Stimulated activated memory B cell treated with anti-CD40 and anti-IgM and Interleukin-4, amounts not matched to agents 10 μg/mL and 1 μg/mL and 100 μg/mL, for 72 hours (primary cell): ENCODE data around the gene CAMK2G.

Experiments used
- ATAC-seq: fragments of 150-1000 bp; cut with Tn5 transposase; 2 replicates; pipeline ENCODE4 v1.10.0; 2021
- H3K27ac Mint-ChIP-seq: one replicate; pipeline ENCODE4 v1.8.0; 2022; ENCODE audit warnings: mild to moderate bottlenecking, mixed read lengths
- H3K27me3 Mint-ChIP-seq: one replicate; pipeline ENCODE4 v1.8.0; 2022; ENCODE audit warnings: mixed read lengths
- H3K36me3 Mint-ChIP-seq: one replicate; pipeline ENCODE4 v1.8.0; 2022; ENCODE audit warnings: mixed read lengths
- H3K4me1 Mint-ChIP-seq: one replicate; pipeline ENCODE4 v1.8.0; 2022; ENCODE audit warnings: mixed read lengths
- H3K4me3 Mint-ChIP-seq: one replicate; pipeline ENCODE4 v1.8.0; 2022; ENCODE audit warnings: mild to moderate bottlenecking, moderate library complexity, mixed read lengths
- H3K9me3 Mint-ChIP-seq: one replicate; pipeline ENCODE4 v1.8.0; 2022; ENCODE audit warnings: mixed read lengths

CAMK2G gene

GRCh38 chr10:73785211-73785720 lies 89.1 kb downstream of the CAMK2G start, which contains the start of gene ZSWIM8:
ZSWIM8 (plus strand) TSS chr10:73785606; CDS start chr10:73785879, 273 bp downstream.
- Mint-ChIP-seq H3K4me1 (peaks cover 65% of the 10 kb centered on the region), H3K27ac (peak within 1 kb of the TSS; percentile 96), H3K4me3 (peak within 1 kb of the TSS; percentile 94), H3K36me3 (peaks cover 18% of the 10 kb centered on the region), H3K27me3 (no peaks in the 10 kb centered on the region), H3K9me3 (no peaks in the 10 kb centered on the region)
- peak; percentile 93 for ATAC-seq

- peaks cover 13% of the 10 kb centered on the region for H3K36me3 Mint-ChIP-seq
- no peaks in the 10 kb centered on the region for H3K27me3 Mint-ChIP-seq
- no peak for ATAC-seq
- H3K4me3 Mint-ChIP-seq = peak overlapping the region; percentile 95
- H3K27ac Mint-ChIP-seq = peak overlapping the region; percentile 92
- no peaks in the 10 kb centered on the region for H3K9me3 Mint-ChIP-seq
- H3K4me1 Mint-ChIP-seq = peaks cover 56% of the 10 kb centered on the region
These were observed 91.6 kb downstream of the CAMK2G start for GRCh38 chr10:73782749-73783085.

- H3K4me1 Mint-ChIP-seq = peaks cover 51% of the 10 kb centered on the region
- H3K27me3 Mint-ChIP-seq = no peaks in the 10 kb centered on the region
- peak within 1 kb of the TSS; percentile 92 for H3K27ac Mint-ChIP-seq
- peak; percentile 83 for ATAC-seq
- H3K9me3 Mint-ChIP-seq = no peaks in the 10 kb centered on the region
- peaks cover 13% of the 10 kb centered on the region for H3K36me3 Mint-ChIP-seq
- H3K4me3 Mint-ChIP-seq = peak within 1 kb of the TSS; percentile 95
These were observed 92.2 kb downstream of the CAMK2G start, which contains the start of gene CHCHD1 for GRCh38 chr10:73781879-73782748. CHCHD1 (plus strand) TSS chr10:73782048; CDS start chr10:73782076, 28 bp downstream.

GRCh38 chr10:73781548-73781878 lies 92.8 kb downstream of the CAMK2G start:
- peaks cover 13% of the 10 kb centered on the region for H3K36me3 Mint-ChIP-seq
- ATAC-seq = peak; percentile 2
- H3K27me3 Mint-ChIP-seq = no peaks in the 10 kb centered on the region
- H3K4me3 Mint-ChIP-seq = peak overlapping the region; percentile 95
- H3K9me3 Mint-ChIP-seq = no peaks in the 10 kb centered on the region
- peaks cover 48% of the 10 kb centered on the region for H3K4me1 Mint-ChIP-seq
- H3K27ac Mint-ChIP-seq = peak overlapping the region; percentile 92

GRCh38 chr10:73780966-73781365 lies 93.4 kb downstream of the CAMK2G start:
- Mint-ChIP-seq H3K27ac (peak overlapping the region; percentile 92), H3K4me1 (peaks cover 43% of the 10 kb centered on the region)

GRCh38 chr10:73780301-73780700 lies 94.1 kb downstream of the CAMK2G start:
- Mint-ChIP-seq H3K9me3 (no peaks in the 10 kb centered on the region), H3K27ac (peak overlapping the region; percentile 92), H3K4me1 (peaks cover 44% of the 10 kb centered on the region), H3K4me3 (peak overlapping the region; percentile 95), H3K27me3 (no peaks in the 10 kb centered on the region), H3K36me3 (peaks cover 16% of the 10 kb centered on the region)
- ATAC-seq = no peak

More at GRCh38 chr10:73780966-73781365, 93.4 kb downstream of the CAMK2G start:
- Mint-ChIP-seq H3K36me3 (peaks cover 13% of the 10 kb centered on the region), H3K4me3 (peak overlapping the region; percentile 95), H3K9me3 (no peaks in the 10 kb centered on the region), H3K27me3 (no peaks in the 10 kb centered on the region)
- ATAC-seq = no peak

GRCh38 chr10:73779539-73780197 lies 94.7 kb downstream of the CAMK2G start:
- Mint-ChIP-seq H3K4me3 (peak overlapping the region; percentile 32), H3K27ac (peak overlapping the region; percentile 92), H3K4me1 (peaks cover 45% of the 10 kb centered on the region), H3K9me3 (no peaks in the 10 kb centered on the region), H3K27me3 (no peaks in the 10 kb centered on the region), H3K36me3 (peaks cover 19% of the 10 kb centered on the region)
- ATAC-seq = no peak

GRCh38 chr10:73779018-73779417 lies 95.3 kb downstream of the CAMK2G start:
- H3K27ac Mint-ChIP-seq = no peak overlapping the region

GRCh38 chr10:73774637-73775036 lies 99.7 kb downstream of the CAMK2G start:
- ATAC-seq = no peak
- peaks cover 34% of the 10 kb centered on the region for H3K4me1 Mint-ChIP-seq
- H3K36me3 Mint-ChIP-seq = peaks cover 37% of the 10 kb centered on the region
- peak overlapping the region; percentile 80 for H3K4me3 Mint-ChIP-seq
- H3K9me3 Mint-ChIP-seq = no peaks in the 10 kb centered on the region
- no peaks in the 10 kb centered on the region for H3K27me3 Mint-ChIP-seq
- H3K27ac Mint-ChIP-seq = peak overlapping the region; percentile 75

More at GRCh38 chr10:73779018-73779417, 95.3 kb downstream of the CAMK2G start:
- Mint-ChIP-seq H3K9me3 (no peaks in the 10 kb centered on the region), H3K36me3 (peaks cover 26% of the 10 kb centered on the region), H3K27me3 (no peaks in the 10 kb centered on the region), H3K4me3 (no peak overlapping the region), H3K4me1 (peaks cover 52% of the 10 kb centered on the region)
- no peak for ATAC-seq

- no peak for ATAC-seq
- Mint-ChIP-seq H3K9me3 (no peaks in the 10 kb centered on the region), H3K4me3 (peak overlapping the region; percentile 80), H3K27ac (peak overlapping the region; percentile 75), H3K36me3 (peaks cover 48% of the 10 kb centered on the region), H3K27me3 (no peaks in the 10 kb centered on the region), H3K4me1 (peaks cover 43% of the 10 kb centered on the region)
These were observed 101.0 kb downstream of the CAMK2G start for GRCh38 chr10:73773152-73773879.

- Mint-ChIP-seq H3K27ac (peak overlapping the region; percentile 75), H3K36me3 (peaks cover 56% of the 10 kb centered on the region), H3K4me3 (peak overlapping the region; percentile 80), H3K9me3 (no peaks in the 10 kb centered on the region), H3K4me1 (peaks cover 50% of the 10 kb centered on the region), H3K27me3 (no peaks in the 10 kb centered on the region)
- peak; percentile 87 for ATAC-seq
These were observed 101.8 kb downstream of the CAMK2G start for GRCh38 chr10:73772281-73773151.

- peaks cover 57% of the 10 kb centered on the region for H3K36me3 Mint-ChIP-seq
- no peaks in the 10 kb centered on the region for H3K9me3 Mint-ChIP-seq
- H3K4me1 Mint-ChIP-seq = peaks cover 50% of the 10 kb centered on the region
- peak overlapping the region; percentile 75 for H3K27ac Mint-ChIP-seq
- H3K4me3 Mint-ChIP-seq = peak overlapping the region; percentile 80
- no peaks in the 10 kb centered on the region for H3K27me3 Mint-ChIP-seq
- ATAC-seq = peak; percentile 78
These were observed 102.6 kb downstream of the CAMK2G start for GRCh38 chr10:73771722-73772280.

- ATAC-seq = no peak
- no peak overlapping the region for H3K4me3 Mint-ChIP-seq
- peak overlapping the region; percentile 38 for H3K27ac Mint-ChIP-seq
- peaks cover 38% of the 10 kb centered on the region for H3K4me1 Mint-ChIP-seq
- H3K9me3 Mint-ChIP-seq = no peaks in the 10 kb centered on the region
- H3K27me3 Mint-ChIP-seq = no peaks in the 10 kb centered on the region
- peaks cover 71% of the 10 kb centered on the region for H3K36me3 Mint-ChIP-seq
These were observed 105.0 kb downstream of the CAMK2G start for GRCh38 chr10:73769396-73769795.

- no peaks in the 10 kb centered on the region for H3K9me3 Mint-ChIP-seq
- H3K4me3 Mint-ChIP-seq = no peak overlapping the region
- no peaks in the 10 kb centered on the region for H3K27me3 Mint-ChIP-seq
- no peak for ATAC-seq
- H3K36me3 Mint-ChIP-seq = peaks cover 68% of the 10 kb centered on the region
- peaks cover 34% of the 10 kb centered on the region for H3K4me1 Mint-ChIP-seq
- peak overlapping the region; percentile 38 for H3K27ac Mint-ChIP-seq
These were observed 105.5 kb downstream of the CAMK2G start for GRCh38 chr10:73768881-73769280.
